HG03457 (cell line): ENCODE results near the gene PNPLA7.

Experiments used
- ATAC-seq: cut with Tn5 transposase; IDR thresholded peaks from one replicate; pipeline ENCODE4 v1.9.1; 2021; ENCODE audit warnings: moderate number of reproducible peaks; ENCODE audit not compliant: unreplicated experiment

PNPLA7 gene

GRCh38 chr9:137497921-137498719 is 52.1 kb downstream of the PNPLA7 start:
- no peak for ATAC-seq

GRCh38 chr9:137496601-137497375 is 53.4 kb downstream of the PNPLA7 start:
- no peak for ATAC-seq

GRCh38 chr9:137494550-137495351 is 55.5 kb downstream of the PNPLA7 start:
- ATAC-seq = no peak

- ATAC-seq = no peak
These were observed 56.1 kb downstream of the PNPLA7 start for GRCh38 chr9:137494104-137494544.

- no peak for ATAC-seq
These were observed 56.7 kb downstream of the PNPLA7 start for GRCh38 chr9:137493364-137494103.

- ATAC-seq = no peak
These were observed 57.5 kb downstream of the PNPLA7 start for GRCh38 chr9:137492464-137493363.

GRCh38 chr9:137491735-137492432 is 58.3 kb downstream of the PNPLA7 start:
- ATAC-seq = no peak

- no peak for ATAC-seq
These were observed 59.5 kb downstream of the PNPLA7 start for GRCh38 chr9:137490532-137491186.

GRCh38 chr9:137488906-137489305 is 61.3 kb downstream of the PNPLA7 start:
- no peak for ATAC-seq

- ATAC-seq = no peak
These were observed 61.9 kb downstream of the PNPLA7 start for GRCh38 chr9:137488327-137488653.

- no peak for ATAC-seq
These were observed 62.5 kb downstream of the PNPLA7 start for GRCh38 chr9:137487454-137488326.

- ATAC-seq = no peak
These were observed 63.4 kb downstream of the PNPLA7 start for GRCh38 chr9:137486545-137487453.

GRCh38 chr9:137486141-137486490 is 64.1 kb downstream of the PNPLA7 start:
- no peak for ATAC-seq

GRCh38 chr9:137485343-137486140 is 64.7 kb downstream of the PNPLA7 start:
- ATAC-seq = no peak

- no peak for ATAC-seq
These were observed 65.5 kb downstream of the PNPLA7 start for GRCh38 chr9:137484551-137485315.
